HT-29 (cell line): ENCODE data around the gene NCK1. TPM values are rescaled to one million over a fixed set of nuclear protein-coding genes. Genes with fewer than 3 reads are reported as not detected.
"Not testable (repeated sequence)": the region's sequence is repeated elsewhere in the genome, so short reads cannot be mapped to it uniquely, and the experiment has no call there.

ENCODE experiments used
- DNase-seq: peaks from one replicate; pipeline ENCODE4 v3.0.0-alpha.2; 2015; ENCODE audit warnings: low spot score
- total RNA-seq: library from RNA; depleted of rRNA; stranded (reverse); fragments of >200 nt; shearing (Covaris generic); gene quantifications from 2 replicates; pipeline ENCODE4 v1.2.3, GENCODE V29; 2014

Gene NCK1
- total RNA-seq, 1 experiment from 2014 or later: 6.3 TPM

DNA sequence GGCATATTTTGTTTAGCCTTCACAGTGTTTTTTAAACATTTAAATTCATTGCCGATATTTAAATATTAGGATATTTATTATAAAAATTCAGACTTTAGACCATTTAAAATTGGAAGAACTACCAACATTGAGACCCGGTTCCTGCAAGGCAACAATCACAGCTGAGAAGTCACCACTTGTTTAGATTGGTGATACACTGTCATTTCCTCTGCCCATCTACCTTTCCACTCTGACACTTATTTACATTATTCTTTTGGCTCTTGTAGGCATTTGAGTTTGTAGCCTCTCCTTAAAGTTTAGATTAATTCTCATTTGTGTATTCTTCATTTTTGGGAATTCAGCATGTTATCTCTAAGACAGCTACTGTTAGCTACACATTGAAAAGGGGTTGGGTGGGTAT lies 85.5 kb downstream of the NCK1 start:
- DNase-seq: no peak

- DNase-seq: no peak
These were observed 87.1 kb downstream of the NCK1 start for GRCh38 chr3:136949146-136949545.

DNA sequence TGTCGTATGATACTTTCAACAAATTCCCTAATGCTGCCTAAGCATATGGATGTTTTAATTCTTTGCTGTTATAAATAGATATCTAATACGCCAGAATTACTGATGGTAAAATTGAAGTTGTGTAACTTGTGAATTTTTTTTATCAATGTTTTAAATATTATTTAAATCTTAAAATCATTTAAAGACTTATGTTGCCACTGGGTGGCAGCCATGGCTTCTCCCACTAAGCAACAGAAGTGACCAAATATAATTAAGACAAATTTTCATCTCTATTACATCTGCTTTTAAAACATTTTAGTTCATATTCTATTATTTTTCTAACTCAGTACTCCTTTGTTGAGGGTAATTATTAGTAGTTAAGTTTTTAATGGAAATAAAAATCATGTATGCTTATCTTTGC lies 87.7 kb downstream of the NCK1 start:
- no peak for DNase-seq

GRCh38 chr3:136950623-136951022 lies 88.6 kb downstream of the NCK1 start:
- no peak for DNase-seq

GRCh38 chr3:136952292-136952691 lies 90.3 kb downstream of the NCK1 start:
- DNase-seq: no peak

- DNase-seq: no peak
These were observed 92.2 kb downstream of the NCK1 start for GRCh38 chr3:136954251-136954650.

GRCh38 chr3:136954980-136955780 lies 93.2 kb downstream of the NCK1 start:
- no peak for DNase-seq

DNA sequence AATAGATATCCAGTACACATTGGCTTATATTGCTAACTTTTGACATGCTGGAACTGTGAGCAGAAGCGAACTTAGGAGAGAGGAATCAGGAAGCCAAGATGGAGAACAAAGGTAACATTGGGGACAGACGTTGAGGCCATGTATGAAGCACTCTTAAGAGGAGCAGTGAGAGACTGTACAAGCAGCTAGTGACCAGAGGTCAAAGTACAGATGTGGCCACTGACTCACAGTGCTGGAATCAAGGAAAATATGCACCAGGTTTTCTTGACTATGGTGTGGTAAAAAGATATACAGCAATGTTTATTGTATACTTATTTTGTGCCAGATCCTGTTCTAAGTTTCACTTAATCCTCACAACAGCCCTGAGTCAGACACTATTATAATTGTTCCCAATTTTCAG lies 93.8 kb downstream of the NCK1 start:
- peak; percentile 90 for DNase-seq

- DNase-seq: no peak
These were observed 95.0 kb downstream of the NCK1 start for GRCh38 chr3:136956971-136957370.

DNA sequence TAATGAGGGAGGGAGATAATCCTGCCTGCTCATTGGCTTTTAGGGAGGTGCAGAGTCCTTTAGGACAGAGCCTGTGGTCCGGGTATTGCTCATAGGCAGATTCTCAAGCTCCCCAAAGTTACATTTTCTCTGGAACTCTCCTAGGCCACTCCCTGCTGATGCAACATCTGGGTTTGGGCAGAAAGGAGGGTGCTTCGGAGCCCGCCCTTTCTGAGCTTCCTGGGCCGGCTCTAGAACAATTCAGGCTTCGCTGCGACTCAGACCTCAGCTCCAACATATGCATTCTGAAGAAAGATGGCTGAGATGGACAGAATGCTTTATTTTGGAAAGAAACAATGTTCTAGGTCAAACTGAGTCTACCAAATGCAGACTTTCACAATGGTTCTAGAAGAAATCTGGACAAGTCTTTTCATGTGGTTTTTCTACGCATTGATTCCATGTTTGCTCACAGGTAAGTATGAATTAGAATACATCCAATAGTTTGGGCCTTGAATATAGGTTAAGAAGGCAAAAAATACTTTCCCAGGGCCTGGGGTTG lies 95.8 kb downstream of the NCK1 start, which contains the start of gene IL20RB:
TSS of gene IL20RB (plus strand) at position 233 of the 538 bp plus-strand sequence. CDS start at position 364, 131 bp downstream.
- no peak for DNase-seq

DNA sequence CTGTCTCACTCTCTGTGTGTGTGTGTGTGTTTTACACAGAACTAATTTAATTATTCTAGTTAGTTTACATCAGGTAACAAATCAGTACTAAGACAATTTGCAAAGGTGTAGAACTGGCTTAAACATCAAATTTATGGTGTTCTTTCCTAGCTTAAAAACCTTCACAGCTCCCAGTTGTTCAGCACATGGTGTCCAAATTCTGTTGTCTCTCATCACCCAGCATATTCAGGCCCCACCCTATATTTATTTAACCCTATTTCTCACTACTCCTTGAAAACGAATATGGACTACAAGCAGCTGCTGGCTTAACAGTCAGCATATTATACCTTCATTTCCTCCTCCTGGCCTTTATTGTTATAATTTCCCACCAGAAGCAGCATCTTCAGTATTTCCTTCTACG lies 96.9 kb downstream of the NCK1 start:
- no peak for DNase-seq

DNA sequence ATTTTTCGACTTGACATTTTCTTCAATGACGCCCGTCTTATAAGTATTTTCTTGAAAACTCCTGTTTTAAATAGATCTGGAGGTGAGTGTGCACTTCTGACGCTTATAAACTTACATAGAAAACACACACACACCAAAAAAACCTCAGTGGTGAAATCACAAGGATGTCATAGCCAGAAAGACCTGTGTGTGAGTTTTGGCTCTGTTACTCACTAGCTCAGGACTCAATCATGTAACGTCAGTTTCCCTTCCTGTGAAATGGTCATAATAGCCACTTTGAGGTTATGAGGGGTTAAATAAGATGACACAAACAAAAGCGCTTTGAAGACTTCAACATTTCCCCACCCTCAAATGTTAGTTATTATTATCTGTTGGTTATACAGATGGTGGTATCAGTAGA lies 97.6 kb downstream of the NCK1 start:
- no peak for DNase-seq

GRCh38 chr3:136960838-136961836 lies 99.1 kb downstream of the NCK1 start:
- no peak for DNase-seq

GRCh38 chr3:136962927-136963326 lies 100.9 kb downstream of the NCK1 start:
- no peak for DNase-seq

GRCh38 chr3:136969539-136969938 lies 107.5 kb downstream of the NCK1 start:
- not testable (repeated sequence) for DNase-seq

DNA sequence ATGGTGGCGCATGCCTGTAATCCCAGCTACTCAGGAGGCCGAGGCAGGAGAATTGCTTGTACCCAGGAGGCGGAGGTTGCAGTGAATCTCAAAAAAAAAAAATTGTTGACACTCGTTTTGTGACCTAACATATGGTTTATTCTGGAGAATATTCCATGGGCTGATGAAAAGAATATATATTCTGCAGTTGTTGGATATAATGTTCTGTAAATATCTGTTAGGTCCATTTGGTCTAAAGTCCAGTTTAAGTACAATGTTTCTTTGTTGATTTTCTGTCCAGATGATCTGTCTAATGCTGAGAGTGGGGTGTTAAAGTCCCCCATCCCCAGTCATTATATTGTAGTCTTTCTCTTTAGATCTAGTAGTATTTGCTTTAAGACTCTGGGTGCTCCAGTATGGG lies 111.3 kb downstream of the NCK1 start:
- DNase-seq: no peak

DNA sequence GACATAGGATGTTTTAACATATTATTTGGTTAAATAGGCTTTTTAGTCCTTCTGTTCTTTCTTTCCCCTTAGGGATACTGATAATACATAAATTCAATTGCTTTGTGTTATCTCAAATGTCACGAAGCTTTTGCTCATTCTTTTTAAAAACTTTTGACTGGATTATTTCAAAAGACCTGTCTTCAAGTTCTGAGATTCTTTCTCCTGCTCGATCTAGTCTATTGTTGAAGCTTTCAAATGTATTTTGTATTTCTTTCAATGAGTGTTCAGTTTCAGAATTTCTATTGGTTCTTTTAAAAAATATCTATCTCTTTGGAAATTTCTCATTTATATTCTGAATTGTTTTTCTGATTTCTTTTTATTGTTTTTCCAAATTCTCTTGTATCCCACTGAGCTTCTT lies 112.7 kb downstream of the NCK1 start:
- DNase-seq: no peak

DNA sequence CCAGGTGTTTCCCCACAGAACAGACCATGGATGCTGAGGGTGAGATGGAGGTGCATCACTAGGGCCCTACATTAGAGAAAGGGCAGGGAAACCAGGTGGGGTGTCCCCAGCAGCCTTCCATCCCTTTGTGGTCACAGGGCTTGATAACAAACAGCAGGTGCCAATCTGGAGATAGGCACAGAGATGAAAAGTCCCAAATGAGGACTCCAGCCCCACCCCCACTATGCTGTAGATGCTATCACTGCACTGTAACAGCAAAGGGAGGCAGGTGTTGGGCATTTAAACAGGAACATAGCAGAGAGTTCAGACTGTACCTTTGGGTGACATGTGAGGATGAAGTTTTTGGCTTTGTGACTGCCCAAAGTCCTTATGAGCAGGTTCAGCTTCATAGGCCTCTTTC lies 117.2 kb downstream of the NCK1 start:
- DNase-seq: no peak

GRCh38 chr3:136979684-136980083 lies 117.7 kb downstream of the NCK1 start:
- no peak for DNase-seq

GRCh38 chr3:136982033-136982432 lies 120.0 kb downstream of the NCK1 start:
- DNase-seq: no peak

DNA sequence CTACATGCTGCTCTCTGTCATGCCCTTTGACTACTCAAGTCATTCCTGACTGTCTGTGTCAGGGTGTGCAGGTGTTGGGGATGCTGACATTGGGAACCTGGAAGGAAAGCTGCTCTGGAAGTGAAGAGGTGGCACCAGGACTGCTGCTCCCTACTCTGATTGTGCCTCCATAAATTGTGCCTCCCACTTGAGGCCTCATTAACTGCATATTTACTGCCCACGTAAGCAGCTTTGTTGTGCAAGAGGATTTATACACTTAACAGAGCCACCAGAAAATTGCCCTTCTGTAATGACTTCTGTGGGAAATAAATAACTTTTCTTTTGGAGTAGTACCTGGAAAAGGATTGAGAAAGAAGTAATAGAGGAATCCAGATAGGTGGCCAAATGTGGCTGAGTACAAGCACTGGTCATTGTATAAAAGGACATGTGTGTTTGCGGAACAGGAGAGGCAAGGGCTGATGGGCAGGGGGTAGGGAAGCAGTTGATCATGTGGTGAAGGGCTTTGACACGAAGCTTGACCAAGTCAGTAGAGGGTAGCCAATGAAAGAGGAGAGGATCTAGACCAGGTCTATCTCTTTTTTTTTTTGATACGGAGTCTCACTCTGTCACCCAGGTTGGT lies 120.6 kb downstream of the NCK1 start:
- DNase-seq: no peak

GRCh38 chr3:136984837-136985236 lies 122.8 kb downstream of the NCK1 start:
- peak; percentile 63 for DNase-seq
